Nucleus accumbens (tissue), 56 donors: ENCODE data around the gene AFTPH.

Experiments
- DNase-seq, 56 donors: peaks; one replicate each; lab custom pipeline; 2025; lab: John Stamatoyannopoulos, UW

AFTPH gene

GRCh38 chr2:64537991-64538390, 13.9 kb downstream of the AFTPH start:
- DNase-seq = no peak

- DNase-seq = no peak
Measured at GRCh38 chr2:64538764-64539433, 14.8 kb downstream of the AFTPH start.

GRCh38 chr2:64540615-64541014, 16.5 kb downstream of the AFTPH start:
- no peak for DNase-seq

GRCh38 chr2:64541547-64541946, 17.4 kb downstream of the AFTPH start:
- no peak for DNase-seq

- no peak for DNase-seq
Measured at GRCh38 chr2:64542071-64543007, 18.2 kb downstream of the AFTPH start.

- DNase-seq = no peak
Measured at GRCh38 chr2:64543008-64543697, 19.0 kb downstream of the AFTPH start.

- DNase-seq = no peak
Measured at GRCh38 chr2:64548761-64549160, 24.6 kb downstream of the AFTPH start.

GRCh38 chr2:64550042-64550441, 25.9 kb downstream of the AFTPH start:
- no peak for DNase-seq

- DNase-seq = no peak
Measured at GRCh38 chr2:64551851-64552250, 27.7 kb downstream of the AFTPH start.

- DNase-seq = no peak
Measured at GRCh38 chr2:64554117-64554516, 30.0 kb downstream of the AFTPH start.

- DNase-seq = no peak
Measured at GRCh38 chr2:64558445-64559081, 34.4 kb downstream of the AFTPH start.

- no peak for DNase-seq
Measured at GRCh38 chr2:64562148-64562784, 38.1 kb downstream of the AFTPH start.

- DNase-seq = no peak
Measured at GRCh38 chr2:64563436-64563938, 39.4 kb downstream of the AFTPH start.

GRCh38 chr2:64565949-64566710, 42.0 kb downstream of the AFTPH start:
- DNase-seq = no peak

GRCh38 chr2:64567473-64567872, 43.3 kb downstream of the AFTPH start:
- DNase-seq = no peak

- DNase-seq = no peak
Measured at GRCh38 chr2:64568836-64569235, 44.7 kb downstream of the AFTPH start.

GRCh38 chr2:64574871-64575270, 50.7 kb downstream of the AFTPH start:
- no peak for DNase-seq

GRCh38 chr2:64581018-64581417, 56.9 kb downstream of the AFTPH start:
- no peak for DNase-seq
